ENCODE data around the gene CACNA1H. TPM values are rescaled to one million over a fixed set of nuclear protein-coding genes. Genes with fewer than 3 reads are reported as not detected.

Gene CACNA1H
- total and polyA plus RNA-seq, 2 donors (not counting 3 experiments of a cell fraction or from before 2014, with no cell fraction given): 0.03 TPM; not detected in 1

GRCh38 chr16:1244881-1245280, 92.0 kb downstream of the CACNA1H start:
- ChIA-PET CTCF (no interaction called here), POLR2A (no interaction called here)
- dilution Hi-C loops (cut with MboI; ENCODE audit: extremely low pct_ligation_motif_present, low sequenced_read_pairs) (no loop called here), intact Hi-C loops (cut with micrococcal nuclease) (no loop called here)
- no peak overlapping the region for H3K9ac ChIP-seq (replicated peaks; ENCODE audit: extremely low read depth, insufficient read depth, low read length)
- H3K36me3 ChIP-seq (ENCODE audit: control insufficient read depth in 2 of 2, extremely low read depth in 1 of 2, insufficient read depth in 2 of 2, low read length in 2 of 2): no peaks in the 10 kb centered on the region
- no peak for TF ChIP-seq MAX (IDR thresholded peaks at IDR 0.05; ENCODE audit: insufficient read depth, insufficient read length)
- no peak for TF ChIP-seq FOS (IDR thresholded peaks at IDR 0.05; ENCODE audit: borderline replicate concordance, insufficient read depth, low read length)
- TF ChIP-seq POLR2AphosphoS5 (IDR thresholded peaks at IDR 0.05; ENCODE audit: insufficient read depth, low read depth, low read length): no peak
- TF ChIP-seq POLR2A (IDR thresholded peaks at IDR 0.05; ENCODE audit: low read depth, low read length): no peak
- no peak for TF ChIP-seq GATA2 (IDR thresholded peaks at IDR 0.05; ENCODE audit: insufficient read depth, insufficient read length, low read depth, low read length)
- TF ChIP-seq JUN (IDR thresholded peaks at IDR 0.05; ENCODE audit: borderline replicate concordance, insufficient read depth, insufficient read length, low read depth): no peak
- TF ChIP-seq EZH2 (IDR thresholded peaks at IDR 0.05; ENCODE audit: borderline replicate concordance, low read depth, low read length, severe bottlenecking): no peak
- TF ChIP-seq MYC (IDR thresholded peaks at IDR 0.05; ENCODE audit: low read depth, low read length): no peak
- no peak for TF ChIP-seq CTCF (IDR thresholded peaks at IDR 0.05; ENCODE audit: extremely low read depth in 1 of 2, insufficient read depth in 1 of 2, low read depth in 1 of 2, low read length in 2 of 2)
- no peaks in the 10 kb centered on the region for H3K9me1 ChIP-seq (replicated peaks; ENCODE audit: control insufficient read depth, extremely low read depth, insufficient read depth, low read length)
- FAIRE-seq: no peak
- H3K4me1 ChIP-seq (ENCODE audit: control insufficient read depth, extremely low read depth, insufficient read depth, low read length): no peaks in the 10 kb centered on the region
- DNase-seq (ENCODE audit: low read depth, low spot score): no peak
- H3K27me3 ChIP-seq (ENCODE audit: control insufficient read depth in 2 of 2, insufficient read depth in 2 of 2, low read length in 2 of 2): no peaks in the 10 kb centered on the region
- no peaks in the 10 kb centered on the region for H3K79me2 ChIP-seq (ENCODE audit: control insufficient read depth, insufficient read depth, low read length)
- no peaks in the 10 kb centered on the region for H4K20me1 ChIP-seq (replicated peaks; ENCODE audit: control insufficient read depth, extremely low read depth, insufficient read depth, low read length)
- no peaks in the 10 kb centered on the region for H3K9me3 ChIP-seq (replicated peaks; ENCODE audit: control insufficient read depth, insufficient read depth, low read length)
- H3K4me3 ChIP-seq (replicated peaks in 1 of 3; ENCODE audit: insufficient read depth in 1 of 3, low read depth in 1 of 3, low read length in 3 of 3): no peak overlapping the region
- BruUV-seq (replicated peaks): no TSS peak
- H3K4me2 ChIP-seq (ENCODE audit: insufficient read depth, low read length): no peak overlapping the region
- H2AFZ ChIP-seq (ENCODE audit: low read depth, low read length): no peak overlapping the region
- H3K27ac ChIP-seq (ENCODE audit: insufficient read depth, low read depth, low read length): no peak overlapping the region

Measured in endothelial cell of umbilical vein (primary cell).